PFSK-1 (cell line): ENCODE results near the gene CACNA1B.

Source experiments
- FOXP2 ChIP-seq: optimal IDR thresholded peaks from 2 replicates; pipeline ENCODE3; 2011; ENCODE audit warnings: borderline replicate concordance, control low read depth, inconsistent platforms; ENCODE audit not compliant: insufficient read depth; ENCODE audit errors: extremely low read length, extremely low read depth
- POLR2AphosphoS5 ChIP-seq: IDR thresholded peaks from 2 replicates; pipeline ENCODE4 v1.6.1; 2012; ENCODE audit warnings: low read depth, mild to moderate bottlenecking, control low read depth, low read length, moderate library complexity
- REST ChIP-seq, 2 experiments: IDR thresholded peaks; 2 replicates each; pipeline versions ENCODE4 v1.6.1 to v1.8.0; 2011 to 2012; ENCODE audit warnings: low read depth in 2 of 2, low read length in 2 of 2, control low read depth in 1 of 2, inconsistent platforms in 1 of 2, mild to moderate bottlenecking in 1 of 2, moderate library complexity in 1 of 2; ENCODE audit not compliant: insufficient read depth in 1 of 2
- SIN3A ChIP-seq: IDR thresholded peaks from 2 replicates; pipeline ENCODE4 v1.6.1; 2012; ENCODE audit warnings: mild to moderate bottlenecking, low read length, moderate library complexity, borderline replicate concordance; ENCODE audit not compliant: insufficient read depth
- TAF1 ChIP-seq: IDR thresholded peaks from 2 replicates; pipeline ENCODE4 v1.6.1; 2012; ENCODE audit warnings: low read length, control low read depth, borderline replicate concordance; ENCODE audit not compliant: insufficient read depth

DNA sequence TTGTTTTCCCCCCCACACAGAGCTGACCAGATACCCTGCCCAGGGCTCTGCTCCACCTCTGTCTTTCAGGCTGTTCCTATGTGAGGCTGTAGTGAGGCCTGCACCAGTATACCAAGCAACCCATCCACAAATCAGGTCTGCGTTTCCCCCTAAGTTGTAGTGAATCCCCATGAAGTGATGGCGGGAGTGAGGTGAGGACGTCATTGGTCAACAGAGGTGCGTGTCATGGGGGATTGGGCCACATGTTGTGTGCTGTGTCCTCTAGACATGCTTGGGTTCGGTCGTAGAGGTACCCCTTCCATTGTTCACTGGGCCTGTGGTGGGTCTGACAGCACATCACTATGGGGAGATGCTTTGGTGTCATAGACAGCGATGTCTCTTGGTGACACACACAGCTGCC, 184.6 kb downstream of the CACNA1B start:
- TF ChIP-seq TAF1: no peak
- no peak for TF ChIP-seq FOXP2
- TF ChIP-seq POLR2AphosphoS5: no peak
- no peak for TF ChIP-seq REST (IDR thresholded peaks at IDR 0.05; ENCODE audit: insufficient read depth in 1 of 2, low read depth in 2 of 2, low read length in 2 of 2)
- no peak for TF ChIP-seq SIN3A
